A549 (cell line): ENCODE data around the gene WFS1.

Experiments
- EHMT2 ChIP-seq: fragments of 200-600 bp; sonication (generic); IDR thresholded peaks from 2 replicates; pipeline ENCODE4 v1.6.1; 2016; ENCODE audit warnings: antibody characterized with exemption, low read depth, mild to moderate bottlenecking, moderate library complexity
- TF ChIP-seq, protein P1 (sequence below): fragments of >200 bp; sonication (Bioruptor Twin); formaldehyde crosslinking; IDR thresholded peaks from 3 replicates; pipeline ENCODE4 v1.5.1; 2016
- TF ChIP-seq, protein P2 (sequence below): fragments of 200-600 bp; sonication (generic); IDR thresholded peaks from 2 replicates; pipeline ENCODE4 v1.6.1; 2016; ENCODE audit warnings: antibody characterized with exemption, mild to moderate bottlenecking, moderate library complexity
- TF ChIP-seq, protein P3 (sequence below): IDR thresholded peaks from 2 replicates; pipeline ENCODE4 v1.6.1; 2012; ENCODE audit warnings: low read depth, borderline replicate concordance
- TF ChIP-seq, protein P4 (sequence below): IDR thresholded peaks from 2 replicates; pipeline ENCODE4 v1.6.1; 2012
- TF ChIP-seq, protein P5 (sequence below): fragments of >200 bp; sonication (Bioruptor Twin); formaldehyde crosslinking; IDR thresholded peaks from 3 replicates; pipeline ENCODE4 v1.6.1; 2016

DNA sequence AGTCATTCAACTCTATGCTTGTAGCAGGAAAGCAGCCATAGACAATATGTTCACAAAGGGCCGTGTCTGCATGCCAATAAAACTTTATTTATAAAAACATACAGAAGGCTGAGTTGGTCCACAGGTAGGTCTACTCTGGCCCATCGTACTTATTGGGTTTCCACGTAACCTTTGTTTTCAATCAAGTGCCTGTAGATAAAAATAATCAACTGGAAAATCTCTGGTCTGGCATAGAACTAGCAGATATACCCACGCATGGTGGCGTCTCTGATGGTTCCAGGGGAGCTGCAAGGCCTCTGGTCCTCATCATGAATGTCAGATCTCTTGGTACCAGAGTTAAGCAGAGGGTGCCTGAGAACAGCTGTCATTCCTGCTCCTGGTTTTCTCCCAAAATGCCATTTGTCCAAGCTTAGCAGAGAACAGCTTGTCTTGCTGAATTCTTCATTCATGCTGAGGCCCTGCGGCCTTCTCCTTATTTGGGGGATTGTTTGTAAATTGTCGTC, 37.9 kb upstream of the WFS1 start:
- TF ChIP-seq, protein P1, sequence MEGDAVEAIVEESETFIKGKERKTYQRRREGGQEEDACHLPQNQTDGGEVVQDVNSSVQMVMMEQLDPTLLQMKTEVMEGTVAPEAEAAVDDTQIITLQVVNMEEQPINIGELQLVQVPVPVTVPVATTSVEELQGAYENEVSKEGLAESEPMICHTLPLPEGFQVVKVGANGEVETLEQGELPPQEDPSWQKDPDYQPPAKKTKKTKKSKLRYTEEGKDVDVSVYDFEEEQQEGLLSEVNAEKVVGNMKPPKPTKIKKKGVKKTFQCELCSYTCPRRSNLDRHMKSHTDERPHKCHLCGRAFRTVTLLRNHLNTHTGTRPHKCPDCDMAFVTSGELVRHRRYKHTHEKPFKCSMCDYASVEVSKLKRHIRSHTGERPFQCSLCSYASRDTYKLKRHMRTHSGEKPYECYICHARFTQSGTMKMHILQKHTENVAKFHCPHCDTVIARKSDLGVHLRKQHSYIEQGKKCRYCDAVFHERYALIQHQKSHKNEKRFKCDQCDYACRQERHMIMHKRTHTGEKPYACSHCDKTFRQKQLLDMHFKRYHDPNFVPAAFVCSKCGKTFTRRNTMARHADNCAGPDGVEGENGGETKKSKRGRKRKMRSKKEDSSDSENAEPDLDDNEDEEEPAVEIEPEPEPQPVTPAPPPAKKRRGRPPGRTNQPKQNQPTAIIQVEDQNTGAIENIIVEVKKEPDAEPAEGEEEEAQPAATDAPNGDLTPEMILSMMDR = no peak
- TF ChIP-seq, protein P2, sequence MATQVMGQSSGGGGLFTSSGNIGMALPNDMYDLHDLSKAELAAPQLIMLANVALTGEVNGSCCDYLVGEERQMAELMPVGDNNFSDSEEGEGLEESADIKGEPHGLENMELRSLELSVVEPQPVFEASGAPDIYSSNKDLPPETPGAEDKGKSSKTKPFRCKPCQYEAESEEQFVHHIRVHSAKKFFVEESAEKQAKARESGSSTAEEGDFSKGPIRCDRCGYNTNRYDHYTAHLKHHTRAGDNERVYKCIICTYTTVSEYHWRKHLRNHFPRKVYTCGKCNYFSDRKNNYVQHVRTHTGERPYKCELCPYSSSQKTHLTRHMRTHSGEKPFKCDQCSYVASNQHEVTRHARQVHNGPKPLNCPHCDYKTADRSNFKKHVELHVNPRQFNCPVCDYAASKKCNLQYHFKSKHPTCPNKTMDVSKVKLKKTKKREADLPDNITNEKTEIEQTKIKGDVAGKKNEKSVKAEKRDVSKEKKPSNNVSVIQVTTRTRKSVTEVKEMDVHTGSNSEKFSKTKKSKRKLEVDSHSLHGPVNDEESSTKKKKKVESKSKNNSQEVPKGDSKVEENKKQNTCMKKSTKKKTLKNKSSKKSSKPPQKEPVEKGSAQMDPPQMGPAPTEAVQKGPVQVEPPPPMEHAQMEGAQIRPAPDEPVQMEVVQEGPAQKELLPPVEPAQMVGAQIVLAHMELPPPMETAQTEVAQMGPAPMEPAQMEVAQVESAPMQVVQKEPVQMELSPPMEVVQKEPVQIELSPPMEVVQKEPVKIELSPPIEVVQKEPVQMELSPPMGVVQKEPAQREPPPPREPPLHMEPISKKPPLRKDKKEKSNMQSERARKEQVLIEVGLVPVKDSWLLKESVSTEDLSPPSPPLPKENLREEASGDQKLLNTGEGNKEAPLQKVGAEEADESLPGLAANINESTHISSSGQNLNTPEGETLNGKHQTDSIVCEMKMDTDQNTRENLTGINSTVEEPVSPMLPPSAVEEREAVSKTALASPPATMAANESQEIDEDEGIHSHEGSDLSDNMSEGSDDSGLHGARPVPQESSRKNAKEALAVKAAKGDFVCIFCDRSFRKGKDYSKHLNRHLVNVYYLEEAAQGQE = no peak
- TF ChIP-seq, protein P3, sequence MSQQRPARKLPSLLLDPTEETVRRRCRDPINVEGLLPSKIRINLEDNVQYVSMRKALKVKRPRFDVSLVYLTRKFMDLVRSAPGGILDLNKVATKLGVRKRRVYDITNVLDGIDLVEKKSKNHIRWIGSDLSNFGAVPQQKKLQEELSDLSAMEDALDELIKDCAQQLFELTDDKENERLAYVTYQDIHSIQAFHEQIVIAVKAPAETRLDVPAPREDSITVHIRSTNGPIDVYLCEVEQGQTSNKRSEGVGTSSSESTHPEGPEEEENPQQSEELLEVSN = no peak
- TF ChIP-seq EHMT2 = no peak
- TF ChIP-seq, protein P4, sequence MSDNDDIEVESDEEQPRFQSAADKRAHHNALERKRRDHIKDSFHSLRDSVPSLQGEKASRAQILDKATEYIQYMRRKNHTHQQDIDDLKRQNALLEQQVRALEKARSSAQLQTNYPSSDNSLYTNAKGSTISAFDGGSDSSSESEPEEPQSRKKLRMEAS = no peak
- TF ChIP-seq, protein P5, sequence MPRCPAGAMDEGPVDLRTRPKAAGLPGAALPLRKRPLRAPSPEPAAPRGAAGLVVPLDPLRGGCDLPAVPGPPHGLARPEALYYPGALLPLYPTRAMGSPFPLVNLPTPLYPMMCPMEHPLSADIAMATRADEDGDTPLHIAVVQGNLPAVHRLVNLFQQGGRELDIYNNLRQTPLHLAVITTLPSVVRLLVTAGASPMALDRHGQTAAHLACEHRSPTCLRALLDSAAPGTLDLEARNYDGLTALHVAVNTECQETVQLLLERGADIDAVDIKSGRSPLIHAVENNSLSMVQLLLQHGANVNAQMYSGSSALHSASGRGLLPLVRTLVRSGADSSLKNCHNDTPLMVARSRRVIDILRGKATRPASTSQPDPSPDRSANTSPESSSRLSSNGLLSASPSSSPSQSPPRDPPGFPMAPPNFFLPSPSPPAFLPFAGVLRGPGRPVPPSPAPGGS = no peak
